ENCODE results near the gene TXNRD2.

The TXNRD2 gene

GRCh38 chr22:19904935-19905334 lies 36.7 kb downstream of the TXNRD2 start:
- no peak for DNase-seq

GRCh38 chr22:19904174-19904856 lies 37.3 kb downstream of the TXNRD2 start:
- no peak for DNase-seq
- Mint-ChIP-seq H3K27ac (no peak overlapping the region), H3K27me3 (no peaks in the 10 kb centered on the region), H3K9me3 (no peaks in the 10 kb centered on the region), H3K4me3 (no peak overlapping the region), H3K36me3 (ENCODE audit: low read depth) (no peaks in the 10 kb centered on the region), H3K4me1 (no peaks in the 10 kb centered on the region)
- ATAC-seq, result no peak

More at GRCh38 chr22:19904935-19905334, 36.7 kb downstream of the TXNRD2 start:
- Mint-ChIP-seq H3K9me3 (no peaks in the 10 kb centered on the region), H3K36me3 (ENCODE audit: low read depth) (no peaks in the 10 kb centered on the region), H3K27ac (no peak overlapping the region), H3K27me3 (no peaks in the 10 kb centered on the region), H3K4me1 (peaks cover 2% of the 10 kb centered on the region), H3K4me3 (no peak overlapping the region)
- no peak for ATAC-seq

GRCh38 chr22:19903513-19903912 lies 38.1 kb downstream of the TXNRD2 start:
- no peaks in the 10 kb centered on the region for H3K9me3 Mint-ChIP-seq
- H3K36me3 Mint-ChIP-seq (ENCODE audit: low read depth), result no peaks in the 10 kb centered on the region
- H3K4me1 Mint-ChIP-seq, result no peaks in the 10 kb centered on the region
- no peak overlapping the region for H3K27ac Mint-ChIP-seq
- H3K27me3 Mint-ChIP-seq, result no peaks in the 10 kb centered on the region
- no peak for ATAC-seq
- no peak overlapping the region for H3K4me3 Mint-ChIP-seq
- no peak for DNase-seq

- ATAC-seq (no peak), DNase-seq (no peak)
- H3K4me1 Mint-ChIP-seq, result no peaks in the 10 kb centered on the region
- H3K27me3 Mint-ChIP-seq, result no peaks in the 10 kb centered on the region
- H3K27ac Mint-ChIP-seq, result no peak overlapping the region
- H3K9me3 Mint-ChIP-seq, result no peaks in the 10 kb centered on the region
- no peaks in the 10 kb centered on the region for H3K36me3 Mint-ChIP-seq (ENCODE audit: low read depth)
- H3K4me3 Mint-ChIP-seq, result no peak overlapping the region
These were observed 38.6 kb downstream of the TXNRD2 start for GRCh38 chr22:19903031-19903430.

- ATAC-seq (no peak), DNase-seq (no peak)
- H3K36me3 Mint-ChIP-seq (ENCODE audit: low read depth), result no peaks in the 10 kb centered on the region
- H3K27me3 Mint-ChIP-seq, result no peaks in the 10 kb centered on the region
- no peak overlapping the region for H3K27ac Mint-ChIP-seq
- peaks cover 2% of the 10 kb centered on the region for H3K4me1 Mint-ChIP-seq
- H3K9me3 Mint-ChIP-seq, result no peaks in the 10 kb centered on the region
- no peak overlapping the region for H3K4me3 Mint-ChIP-seq
These were observed 39.3 kb downstream of the TXNRD2 start for GRCh38 chr22:19902245-19902715.

- Mint-ChIP-seq H3K27me3 (no peaks in the 10 kb centered on the region), H3K36me3 (ENCODE audit: low read depth) (no peaks in the 10 kb centered on the region), H3K9me3 (no peaks in the 10 kb centered on the region), H3K4me3 (no peak overlapping the region), H3K27ac (no peak overlapping the region), H3K4me1 (peaks cover 8% of the 10 kb centered on the region)
- DNase-seq (no peak), ATAC-seq (no peak)
These were observed 39.9 kb downstream of the TXNRD2 start for GRCh38 chr22:19901577-19902244.

GRCh38 chr22:19900707-19901436 lies 40.7 kb downstream of the TXNRD2 start:
- H3K4me1 Mint-ChIP-seq, result peaks cover 15% of the 10 kb centered on the region
- no peaks in the 10 kb centered on the region for H3K9me3 Mint-ChIP-seq
- no peak overlapping the region for H3K27ac Mint-ChIP-seq
- DNase-seq (no peak), ATAC-seq (no peak)
- no peak overlapping the region for H3K4me3 Mint-ChIP-seq
- H3K27me3 Mint-ChIP-seq, result no peaks in the 10 kb centered on the region
- no peaks in the 10 kb centered on the region for H3K36me3 Mint-ChIP-seq (ENCODE audit: low read depth)

GRCh38 chr22:19898831-19899567 lies 42.6 kb downstream of the TXNRD2 start:
- H3K27ac Mint-ChIP-seq, result no peak overlapping the region

GRCh38 chr22:19898145-19898544 lies 43.5 kb downstream of the TXNRD2 start:
- Mint-ChIP-seq H3K27ac (no peak overlapping the region), H3K4me3 (no peak overlapping the region), H3K9me3 (no peaks in the 10 kb centered on the region), H3K36me3 (ENCODE audit: low read depth) (peaks cover 4% of the 10 kb centered on the region), H3K27me3 (no peaks in the 10 kb centered on the region), H3K4me1 (peaks cover 32% of the 10 kb centered on the region)
- DNase-seq, result no peak
- no peak for ATAC-seq

More at GRCh38 chr22:19898831-19899567, 42.6 kb downstream of the TXNRD2 start:
- Mint-ChIP-seq H3K4me3 (no peak overlapping the region), H3K4me1 (peaks cover 26% of the 10 kb centered on the region), H3K27me3 (no peaks in the 10 kb centered on the region), H3K36me3 (ENCODE audit: low read depth) (peaks cover 3% of the 10 kb centered on the region), H3K9me3 (no peaks in the 10 kb centered on the region)
- DNase-seq, result no peak
- ATAC-seq, result no peak

- ATAC-seq (no peak), DNase-seq (no peak)
- no peak overlapping the region for H3K27ac Mint-ChIP-seq
- peaks cover 4% of the 10 kb centered on the region for H3K36me3 Mint-ChIP-seq (ENCODE audit: low read depth)
- no peaks in the 10 kb centered on the region for H3K9me3 Mint-ChIP-seq
- peaks cover 36% of the 10 kb centered on the region for H3K4me1 Mint-ChIP-seq
- H3K4me3 Mint-ChIP-seq, result no peak overlapping the region
- H3K27me3 Mint-ChIP-seq, result no peaks in the 10 kb centered on the region
These were observed 43.9 kb downstream of the TXNRD2 start for GRCh38 chr22:19897726-19898125.

- Mint-ChIP-seq H3K4me3 (no peak overlapping the region), H3K36me3 (ENCODE audit: low read depth) (peaks cover 4% of the 10 kb centered on the region), H3K27ac (no peak overlapping the region), H3K4me1 (peaks cover 46% of the 10 kb centered on the region), H3K9me3 (no peaks in the 10 kb centered on the region), H3K27me3 (no peaks in the 10 kb centered on the region)
- ATAC-seq (peak; percentile 25), DNase-seq (peak; percentile 34)
These were observed 44.8 kb downstream of the TXNRD2 start for GRCh38 chr22:19896665-19897355.

- Mint-ChIP-seq H3K27ac (no peak overlapping the region), H3K36me3 (ENCODE audit: low read depth) (peaks cover 4% of the 10 kb centered on the region), H3K4me3 (no peak overlapping the region), H3K9me3 (no peaks in the 10 kb centered on the region), H3K27me3 (no peaks in the 10 kb centered on the region), H3K4me1 (peaks cover 60% of the 10 kb centered on the region)
- DNase-seq (no peak), ATAC-seq (no peak)
These were observed 46.3 kb downstream of the TXNRD2 start for GRCh38 chr22:19895160-19895849.

- H3K4me1 Mint-ChIP-seq, result peaks cover 66% of the 10 kb centered on the region
- H3K27ac Mint-ChIP-seq, result no peak overlapping the region
- DNase-seq, result no peak
- H3K27me3 Mint-ChIP-seq, result no peaks in the 10 kb centered on the region
- no peak overlapping the region for H3K4me3 Mint-ChIP-seq
- H3K36me3 Mint-ChIP-seq (ENCODE audit: low read depth), result peaks cover 4% of the 10 kb centered on the region
- no peaks in the 10 kb centered on the region for H3K9me3 Mint-ChIP-seq
- ATAC-seq, result no peak
These were observed 48.3 kb downstream of the TXNRD2 start for GRCh38 chr22:19893363-19893762.

All from activated naive CD8-positive, alpha-beta T cell treated with anti-CD3 and anti-CD28 coated beads, Interleukin-2, amount 50 U/mL, for 24 hours (primary cell).